Left lung (tissue), 10 donors: Measurements from ENCODE around the gene ZCWPW1. TPM values are rescaled to one million over a fixed set of nuclear protein-coding genes. Genes with fewer than 3 reads are reported as not detected.

Source experiments
- ATAC-seq: fragments of 200-7000 bp; cut with Tn5 transposase; one replicate; pipeline ENCODE4 v1.9.1; 2020; ENCODE audit warnings: moderate library complexity
- DNase-seq, 4 donors: peaks; one replicate each; pipeline ENCODE4 v3.0.0-alpha.2; 2013 to 2020
- H3K27ac ChIP-seq, 2 donors: fragments of 200-600 bp; sonication (generic) in 1 of 2; one replicate each; pipeline versions ENCODE4 v1.5.0 to v1.8.0; 2020 to 2021
- H3K27me3 ChIP-seq, 2 donors: fragments of 200-600 bp; sonication (generic) in 1 of 2; one replicate each; pipeline versions ENCODE4 v1.5.0 to v1.8.0; 2020 to 2021
- H3K36me3 ChIP-seq, 2 donors: fragments of 200-600 bp; sonication (generic) in 1 of 2; one replicate each; pipeline versions ENCODE4 v1.5.0 to v1.8.0; 2020 to 2021
- H3K4me1 ChIP-seq, 2 donors: fragments of 200-600 bp; one replicate each; pipeline ENCODE4 v1.8.0; 2021
- H3K4me3 ChIP-seq, 2 donors: fragments of 200-600 bp; sonication (generic) in 1 of 2; one replicate each; pipeline versions ENCODE4 v1.5.0 to v1.8.0; 2020 to 2021; ENCODE audit warnings: mild to moderate bottlenecking in 1 of 2
- H3K9me3 ChIP-seq, 2 donors: fragments of 200-600 bp; sonication (generic) in 1 of 2; one replicate each; pipeline versions ENCODE4 v1.5.0 to v1.8.0; 2020 to 2021
- intact Hi-C, 2 donors: fragments of 100-400 bp; cut with DNase I; formaldehyde crosslinking; loops; one replicate each; pipeline versions ENCODE4 v1.11.2 to v1.14.2; 2022
- polyA plus RNA-seq, 6 donors: library from polyadenylated mRNA; unstranded; fragments of 120-200 nt; gene quantifications; one replicate each; pipeline ENCODE4 v1.2.1, GENCODE V29; 2013; ENCODE audit not compliant: insufficient read length in 6 of 6
- total RNA-seq, 2 donors: library from RNA; stranded (reverse); fragmentation: NEBNext Ultra II Directional; extraction: Animal tissue kit (Norgen Biotek cat#: 25700); gene quantifications; one replicate each; pipeline ENCODE4 v1.2.1, GENCODE V29; 2021
- TF ChIP-seq, protein P1 (sequence below), 2 donors: fragments of 200-600 bp; sonication (generic) in 1 of 2; IDR thresholded peaks; one replicate each; pipeline versions ENCODE4 v1.5.0 to v1.8.0; 2021; ENCODE audit warnings: antibody characterized with exemption in 2 of 2
- donor health status: DM: no; HTN: yes; CAD: no.
- donor health status: DM: no; HTN: no; CAD: no.

Gene ZCWPW1
- total and polyA plus RNA-seq, 8 donors: 2.9 to 9.8 (median 8.6) TPM

DNA sequence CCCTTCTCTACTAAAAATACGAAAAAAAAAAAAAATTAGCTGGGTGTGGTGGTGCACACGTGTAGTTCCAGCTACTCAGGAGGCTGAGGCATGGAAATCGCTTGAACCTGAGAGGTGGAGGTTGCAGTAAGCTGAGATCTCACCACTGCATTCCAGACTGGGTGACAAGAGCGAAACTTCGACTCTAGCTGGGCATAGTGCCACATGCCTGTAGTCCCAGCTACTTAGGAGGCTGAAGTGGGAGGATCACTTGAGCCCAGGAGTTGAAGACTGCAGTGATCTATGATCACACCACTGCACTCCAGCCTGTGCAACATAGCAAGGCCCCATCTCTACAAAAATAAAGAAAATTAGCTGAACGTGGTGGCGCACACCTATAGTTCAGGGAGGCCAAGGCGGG lies 36.8 kb upstream of the ZCWPW1 start:
- no peaks in the 10 kb centered on the region for H3K27me3 ChIP-seq
- no peaks in the 10 kb centered on the region for H3K9me3 ChIP-seq
- DNase-seq (no peak), ATAC-seq (peak; percentile 7)
- H3K27ac ChIP-seq: peak overlapping the region in 1 of 2 donors; percentile 37
- TF ChIP-seq, protein P1, sequence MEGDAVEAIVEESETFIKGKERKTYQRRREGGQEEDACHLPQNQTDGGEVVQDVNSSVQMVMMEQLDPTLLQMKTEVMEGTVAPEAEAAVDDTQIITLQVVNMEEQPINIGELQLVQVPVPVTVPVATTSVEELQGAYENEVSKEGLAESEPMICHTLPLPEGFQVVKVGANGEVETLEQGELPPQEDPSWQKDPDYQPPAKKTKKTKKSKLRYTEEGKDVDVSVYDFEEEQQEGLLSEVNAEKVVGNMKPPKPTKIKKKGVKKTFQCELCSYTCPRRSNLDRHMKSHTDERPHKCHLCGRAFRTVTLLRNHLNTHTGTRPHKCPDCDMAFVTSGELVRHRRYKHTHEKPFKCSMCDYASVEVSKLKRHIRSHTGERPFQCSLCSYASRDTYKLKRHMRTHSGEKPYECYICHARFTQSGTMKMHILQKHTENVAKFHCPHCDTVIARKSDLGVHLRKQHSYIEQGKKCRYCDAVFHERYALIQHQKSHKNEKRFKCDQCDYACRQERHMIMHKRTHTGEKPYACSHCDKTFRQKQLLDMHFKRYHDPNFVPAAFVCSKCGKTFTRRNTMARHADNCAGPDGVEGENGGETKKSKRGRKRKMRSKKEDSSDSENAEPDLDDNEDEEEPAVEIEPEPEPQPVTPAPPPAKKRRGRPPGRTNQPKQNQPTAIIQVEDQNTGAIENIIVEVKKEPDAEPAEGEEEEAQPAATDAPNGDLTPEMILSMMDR (IDR thresholded peaks at IDR 0.05): no peak
- no peak overlapping the region for H3K4me3 ChIP-seq
- H3K4me1 ChIP-seq: peaks cover 0 to 32% of the 10 kb centered on the region in 2 donors
- peaks cover 0 to 59% of the 10 kb centered on the region in 2 donors for H3K36me3 ChIP-seq
- intact Hi-C loops: no loop called here

DNA sequence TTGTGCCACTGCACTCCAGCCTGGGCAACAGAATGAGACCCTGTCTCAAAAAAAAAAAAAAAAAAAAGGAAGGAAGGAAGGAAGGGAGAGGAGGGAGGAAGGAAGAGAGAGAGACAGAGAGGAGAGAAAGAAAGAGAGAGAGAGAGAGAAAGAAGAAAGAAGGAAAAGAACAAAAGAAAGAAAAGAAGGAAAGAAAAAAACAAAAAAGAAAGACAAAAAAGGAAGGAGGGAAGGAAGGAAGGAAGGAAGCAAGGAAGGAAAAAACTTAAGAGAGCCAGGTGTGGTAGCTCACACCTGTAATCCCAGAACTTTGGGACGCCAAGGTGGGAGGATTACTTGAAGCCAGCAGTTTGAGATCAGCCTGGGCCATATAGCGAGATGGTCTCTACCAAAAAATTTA lies 36.3 kb upstream of the ZCWPW1 start:
- TF ChIP-seq, protein P1 (IDR thresholded peaks at IDR 0.05): no peak
- ATAC-seq (no peak), DNase-seq (no peak)
- Histone ChIP-seq H3K9me3 (no peaks in the 10 kb centered on the region), H3K36me3 (peaks cover 0 to 57% of the 10 kb centered on the region in 2 donors), H3K4me3 (no peak overlapping the region), H3K27ac (no peak overlapping the region), H3K4me1 (peaks cover 0 to 31% of the 10 kb centered on the region in 2 donors), H3K27me3 (no peaks in the 10 kb centered on the region)
- intact Hi-C loops: no loop called here

DNA sequence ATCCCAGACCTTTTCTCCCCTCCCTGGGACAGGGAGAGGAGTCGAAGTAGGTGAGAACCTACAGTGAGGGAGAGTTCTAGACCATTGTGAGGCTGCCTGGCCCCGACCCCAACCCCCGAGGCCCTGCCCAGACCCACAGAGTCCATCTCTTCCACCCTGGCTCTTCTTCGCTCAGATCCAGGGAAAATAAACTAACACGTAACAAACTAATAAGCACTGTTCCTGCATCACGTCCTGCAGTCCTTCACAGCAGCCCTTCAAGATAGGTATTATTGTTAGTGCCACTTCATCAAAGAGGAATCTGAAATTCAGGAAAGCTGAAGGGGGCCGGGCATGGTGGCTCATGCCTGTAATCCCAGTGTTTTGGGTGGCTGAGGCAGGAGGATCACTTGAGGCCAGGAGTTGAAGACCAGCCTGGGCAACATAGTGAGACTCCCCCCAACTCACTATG lies 35.7 kb upstream of the ZCWPW1 start, which contains the start of gene SPACDR:
TSS of gene SPACDR (minus strand) at position 51 of the 451 bp plus-strand sequence. CDS start 235 bp downstream, outside the sequence.
- Histone ChIP-seq H3K4me1 (peaks cover 0 to 25% of the 10 kb centered on the region in 2 donors), H3K27me3 (no peaks in the 10 kb centered on the region), H3K9me3 (no peaks in the 10 kb centered on the region), H3K36me3 (peaks cover 0 to 56% of the 10 kb centered on the region in 2 donors), H3K27ac (no peak within 1 kb of the TSS), H3K4me3 (no peak within 1 kb of the TSS)
- ATAC-seq (no peak), DNase-seq (no peak)
- TF ChIP-seq, protein P1 (IDR thresholded peaks at IDR 0.05): no peak
- intact Hi-C loops: no loop called here

DNA sequence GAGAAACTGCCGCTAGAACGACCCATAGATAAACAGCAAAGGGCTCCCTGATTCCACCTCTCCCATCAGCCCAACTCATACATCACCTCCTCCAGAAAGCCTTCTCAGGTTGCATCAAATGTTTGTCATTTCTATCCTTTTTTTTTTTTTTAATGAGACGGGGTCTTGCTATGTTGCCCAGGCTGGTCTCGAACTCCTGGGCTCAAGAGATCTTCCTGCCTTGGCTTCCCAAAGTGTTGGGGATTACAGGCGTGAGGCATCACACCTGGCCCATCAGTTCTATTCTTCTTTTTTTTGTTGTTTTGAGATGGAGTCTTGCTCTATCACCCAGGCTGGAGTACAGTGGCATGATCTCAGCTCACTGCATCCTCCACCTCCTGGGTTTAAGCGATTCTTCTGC lies 28.5 kb upstream of the ZCWPW1 start:
- H3K4me1 ChIP-seq: peaks cover 0 to 3% of the 10 kb centered on the region in 2 donors
- no peak for DNase-seq
- H3K27ac ChIP-seq: no peak overlapping the region
- TF ChIP-seq, protein P1 (IDR thresholded peaks at IDR 0.05): no peak
- no peaks in the 10 kb centered on the region for H3K9me3 ChIP-seq
- no peak overlapping the region for H3K4me3 ChIP-seq
- peaks cover 0 to 24% of the 10 kb centered on the region in 2 donors for H3K36me3 ChIP-seq
- no peaks in the 10 kb centered on the region for H3K27me3 ChIP-seq
- intact Hi-C loops: no loop called here
- ATAC-seq: no peak

DNA sequence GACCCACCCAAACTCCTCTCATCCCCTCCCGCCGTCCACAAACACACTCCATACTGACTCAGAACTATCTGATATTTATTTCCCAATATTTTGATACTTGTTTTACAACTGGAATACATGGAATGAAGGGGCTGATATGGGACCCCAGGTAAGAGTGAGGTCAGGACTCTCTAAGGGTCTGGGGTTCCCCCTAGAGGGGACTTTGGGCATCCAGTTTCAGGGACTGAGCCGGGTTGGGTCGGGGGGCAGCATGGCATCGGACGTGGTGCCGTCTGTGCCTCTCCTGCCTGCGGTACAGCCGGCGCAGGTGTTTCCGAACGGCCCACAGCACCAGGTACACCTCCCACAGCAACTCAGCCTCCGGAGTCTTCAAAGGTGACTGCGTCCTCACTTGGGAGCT lies 28.1 kb upstream of the ZCWPW1 start:
- Histone ChIP-seq H3K36me3 (peaks cover 0 to 19% of the 10 kb centered on the region in 2 donors), H3K4me1 (peaks cover 0 to 3% of the 10 kb centered on the region in 2 donors), H3K4me3 (no peak overlapping the region), H3K27ac (no peak overlapping the region), H3K9me3 (no peaks in the 10 kb centered on the region), H3K27me3 (no peaks in the 10 kb centered on the region)
- ATAC-seq: no peak
- intact Hi-C loops: no loop called here
- TF ChIP-seq, protein P1 (IDR thresholded peaks at IDR 0.05): no peak
- DNase-seq: no peak
